Measurements from ENCODE around the gene XRRA1.

GRCh38 chr11:74933765-74934164, 15.1 kb downstream of the XRRA1 start:
- TF ChIP-seq CTCF (IDR thresholded peaks at IDR 0.05) (no peak), POLR2A (IDR thresholded peaks at IDR 0.05) (no peak)

All from heart left ventricle (tissue), 13 donors.